ENCODE measurements around the gene NINJ1. TPM values are rescaled to one million over a fixed set of nuclear protein-coding genes. Genes with fewer than 3 reads are reported as not detected.

The NINJ1 gene
- polyA plus RNA-seq, 2 donors = 14.9 to 21.7 TPM

DNA sequence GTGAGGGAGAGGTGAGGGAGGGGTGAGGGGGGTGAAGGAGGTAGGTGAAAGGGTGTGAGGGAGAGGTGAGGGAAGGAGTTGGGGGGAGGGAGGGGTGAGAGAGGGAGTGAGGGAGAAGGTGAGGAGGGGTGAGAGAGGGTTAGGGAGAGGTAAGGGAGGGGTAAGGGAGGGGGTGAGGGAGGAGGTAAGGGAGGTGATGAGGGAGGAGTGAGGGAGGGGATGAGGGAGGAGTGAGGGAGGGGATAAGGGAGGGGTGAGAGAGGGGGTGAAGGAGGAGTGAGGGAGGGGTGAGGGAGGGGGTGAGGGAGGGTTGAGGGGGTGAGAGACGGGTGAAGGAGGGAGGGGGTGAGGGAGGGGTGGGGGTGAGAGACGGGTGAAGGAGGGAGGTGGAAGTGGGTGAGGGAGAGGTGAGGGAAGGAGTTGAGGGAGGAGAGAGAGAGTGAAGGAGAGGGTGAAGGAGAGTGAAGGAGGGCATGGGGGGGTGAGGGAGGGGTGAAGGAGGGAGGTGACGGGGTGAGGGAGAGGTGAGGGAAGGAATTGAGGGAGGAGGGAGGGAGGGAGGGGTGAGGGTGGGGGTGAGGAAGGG, 18.5 kb downstream of the NINJ1 start:
- no peak overlapping the region for H3K27ac ChIP-seq (ENCODE audit: low read depth in 2 of 2, low read length in 1 of 2)
- no peaks in the 10 kb centered on the region for H3K27me3 ChIP-seq (ENCODE audit: control insufficient read depth in 1 of 2, insufficient read depth in 2 of 2, low read length in 2 of 2)
- no peaks in the 10 kb centered on the region for H3K9me3 ChIP-seq (ENCODE audit: control insufficient read depth in 2 of 2, insufficient read depth in 1 of 2, low read depth in 1 of 2, low read length in 1 of 2)
- 18 to 22% methylated on average over 3 of the region's 3 CpGs for WGBS, 2 donors
- no peak overlapping the region for H3K4me3 ChIP-seq (ENCODE audit: low read depth in 1 of 2, low read length in 2 of 2)
- peaks cover 0 to 32% of the 10 kb centered on the region in 2 donors for H3K36me3 ChIP-seq (ENCODE audit: control insufficient read depth in 2 of 2, insufficient read depth in 2 of 2, low read length in 1 of 2)
- peaks cover 5 to 7% of the 10 kb centered on the region in 2 donors for H3K4me1 ChIP-seq (ENCODE audit: control insufficient read depth in 2 of 2, insufficient read depth in 2 of 2, low read length in 1 of 2)

- WGBS, 2 donors = 81 to 84% methylated on average over 5 of the region's 5 CpGs
- Histone ChIP-seq H3K27me3 (ENCODE audit: control insufficient read depth in 1 of 2, insufficient read depth in 2 of 2, low read length in 2 of 2) (no peaks in the 10 kb centered on the region), H3K9me3 (ENCODE audit: control insufficient read depth in 2 of 2, insufficient read depth in 1 of 2, low read depth in 1 of 2, low read length in 1 of 2) (no peaks in the 10 kb centered on the region), H3K4me1 (ENCODE audit: control insufficient read depth in 2 of 2, insufficient read depth in 2 of 2, low read length in 1 of 2) (peaks cover 0 to 6% of the 10 kb centered on the region in 2 donors), H3K36me3 (ENCODE audit: control insufficient read depth in 2 of 2, insufficient read depth in 2 of 2, low read length in 1 of 2) (peaks cover 0 to 36% of the 10 kb centered on the region in 2 donors), H3K4me3 (ENCODE audit: low read depth in 1 of 2, low read length in 2 of 2) (no peak overlapping the region), H3K27ac (ENCODE audit: low read depth in 2 of 2, low read length in 1 of 2) (no peak overlapping the region)
These were observed 19.1 kb downstream of the NINJ1 start for GRCh38 chr9:93114984-93115335.

DNA sequence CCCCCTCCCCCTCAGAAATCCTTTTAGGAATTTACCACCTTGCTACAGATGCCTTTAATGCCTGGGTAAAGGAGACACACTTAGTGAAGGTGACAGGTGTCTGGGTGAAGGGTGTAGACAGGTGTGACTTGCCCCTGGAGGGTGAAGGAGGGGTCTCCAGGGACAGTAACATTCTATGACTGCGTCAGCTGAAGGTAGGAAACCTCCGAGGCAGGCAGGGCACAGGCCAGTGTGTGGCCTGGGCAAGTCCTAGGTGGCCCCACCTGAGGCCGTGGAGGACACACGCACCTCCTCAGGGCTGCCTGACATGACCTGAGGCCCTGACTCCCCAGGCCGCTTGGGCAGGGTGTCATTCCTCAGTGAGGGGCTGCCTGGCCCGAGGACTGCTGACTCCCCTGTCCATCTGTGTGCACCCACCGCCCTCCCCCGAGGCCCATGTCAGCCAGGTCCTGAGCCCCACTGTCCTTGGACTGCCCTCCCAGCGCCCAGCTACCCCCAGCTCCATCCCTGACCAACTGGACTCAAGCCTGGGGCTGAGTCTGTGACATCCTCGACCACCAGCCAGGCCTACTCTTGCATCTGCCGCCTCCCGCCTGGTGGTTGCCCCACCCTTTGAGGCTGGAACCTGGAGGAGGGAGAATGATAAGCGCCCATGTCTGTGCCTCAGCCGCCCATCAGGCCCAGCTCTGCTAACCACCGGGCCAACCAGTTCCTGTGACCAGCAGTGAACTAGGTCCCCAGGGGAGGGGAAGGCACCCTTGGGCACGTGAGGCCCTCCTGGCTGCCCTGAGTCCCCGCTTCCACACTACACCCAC, 19.7 kb downstream of the NINJ1 start:
- no peaks in the 10 kb centered on the region for H3K9me3 ChIP-seq (ENCODE audit: control insufficient read depth in 2 of 2, insufficient read depth in 1 of 2, low read depth in 1 of 2, low read length in 1 of 2)
- H3K4me1 ChIP-seq (ENCODE audit: control insufficient read depth in 2 of 2, insufficient read depth in 2 of 2, low read length in 1 of 2) = no peaks in the 10 kb centered on the region
- H3K27ac ChIP-seq (ENCODE audit: low read depth in 2 of 2, low read length in 1 of 2) = no peak overlapping the region
- 78 to 84% methylated on average over 16 to 17 of the region's 17 CpGs for WGBS, 2 donors
- no peaks in the 10 kb centered on the region for H3K27me3 ChIP-seq (ENCODE audit: control insufficient read depth in 1 of 2, insufficient read depth in 2 of 2, low read length in 2 of 2)
- no peak overlapping the region for H3K4me3 ChIP-seq (ENCODE audit: low read depth in 1 of 2, low read length in 2 of 2)
- peaks cover 0 to 36% of the 10 kb centered on the region in 2 donors for H3K36me3 ChIP-seq (ENCODE audit: control insufficient read depth in 2 of 2, insufficient read depth in 2 of 2, low read length in 1 of 2)

GRCh38 chr9:93112864-93113389, 21.1 kb downstream of the NINJ1 start:
- H3K4me1 ChIP-seq (ENCODE audit: control insufficient read depth in 2 of 2, insufficient read depth in 2 of 2, low read length in 1 of 2) = peaks cover 0 to 2% of the 10 kb centered on the region in 2 donors
- H3K27ac ChIP-seq (ENCODE audit: low read depth in 2 of 2, low read length in 1 of 2) = no peak overlapping the region
- 86 to 87% methylated on average over 13 of the region's 13 CpGs for WGBS, 2 donors

GRCh38 chr9:93112116-93112863, 21.8 kb downstream of the NINJ1 start:
- H3K27ac ChIP-seq (ENCODE audit: low read depth in 2 of 2, low read length in 1 of 2) = no peak overlapping the region
- no peaks in the 10 kb centered on the region for H3K27me3 ChIP-seq (ENCODE audit: control insufficient read depth in 1 of 2, insufficient read depth in 2 of 2, low read length in 2 of 2)
- peaks cover 0 to 3% of the 10 kb centered on the region in 2 donors for H3K4me1 ChIP-seq (ENCODE audit: control insufficient read depth in 2 of 2, insufficient read depth in 2 of 2, low read length in 1 of 2)
- H3K4me3 ChIP-seq (ENCODE audit: low read depth in 1 of 2, low read length in 2 of 2) = no peak overlapping the region
- H3K9me3 ChIP-seq (ENCODE audit: control insufficient read depth in 2 of 2, insufficient read depth in 1 of 2, low read depth in 1 of 2, low read length in 1 of 2) = no peaks in the 10 kb centered on the region
- WGBS, 2 donors = 84 to 86% methylated on average over 15 of the region's 15 CpGs
- H3K36me3 ChIP-seq (ENCODE audit: control insufficient read depth in 2 of 2, insufficient read depth in 2 of 2, low read length in 1 of 2) = peaks cover 0 to 36% of the 10 kb centered on the region in 2 donors

More at GRCh38 chr9:93112864-93113389, 21.1 kb downstream of the NINJ1 start:
- no peaks in the 10 kb centered on the region for H3K27me3 ChIP-seq (ENCODE audit: control insufficient read depth in 1 of 2, insufficient read depth in 2 of 2, low read length in 2 of 2)
- H3K36me3 ChIP-seq (ENCODE audit: control insufficient read depth in 2 of 2, insufficient read depth in 2 of 2, low read length in 1 of 2) = peaks cover 0 to 36% of the 10 kb centered on the region in 2 donors
- no peaks in the 10 kb centered on the region for H3K9me3 ChIP-seq (ENCODE audit: control insufficient read depth in 2 of 2, insufficient read depth in 1 of 2, low read depth in 1 of 2, low read length in 1 of 2)
- H3K4me3 ChIP-seq (ENCODE audit: low read depth in 1 of 2, low read length in 2 of 2) = no peak overlapping the region

GRCh38 chr9:93111371-93112115, 22.5 kb downstream of the NINJ1 start:
- WGBS, 2 donors = 84 to 89% methylated on average over 18 of the region's 18 CpGs
- H3K4me3 ChIP-seq (ENCODE audit: low read depth in 1 of 2, low read length in 2 of 2) = no peak overlapping the region
- peaks cover 0 to 36% of the 10 kb centered on the region in 2 donors for H3K36me3 ChIP-seq (ENCODE audit: control insufficient read depth in 2 of 2, insufficient read depth in 2 of 2, low read length in 1 of 2)
- H3K9me3 ChIP-seq (ENCODE audit: control insufficient read depth in 2 of 2, insufficient read depth in 1 of 2, low read depth in 1 of 2, low read length in 1 of 2) = no peaks in the 10 kb centered on the region
- no peak overlapping the region for H3K27ac ChIP-seq (ENCODE audit: low read depth in 2 of 2, low read length in 1 of 2)
- no peaks in the 10 kb centered on the region for H3K27me3 ChIP-seq (ENCODE audit: control insufficient read depth in 1 of 2, insufficient read depth in 2 of 2, low read length in 2 of 2)
- peaks cover 0 to 7% of the 10 kb centered on the region in 2 donors for H3K4me1 ChIP-seq (ENCODE audit: control insufficient read depth in 2 of 2, insufficient read depth in 2 of 2, low read length in 1 of 2)

- H3K4me3 ChIP-seq (ENCODE audit: low read depth in 1 of 2, low read length in 2 of 2) = no peak overlapping the region
- H3K27me3 ChIP-seq (ENCODE audit: control insufficient read depth in 1 of 2, insufficient read depth in 2 of 2, low read length in 2 of 2) = no peaks in the 10 kb centered on the region
- peaks cover 0 to 36% of the 10 kb centered on the region in 2 donors for H3K36me3 ChIP-seq (ENCODE audit: control insufficient read depth in 2 of 2, insufficient read depth in 2 of 2, low read length in 1 of 2)
- no peaks in the 10 kb centered on the region for H3K9me3 ChIP-seq (ENCODE audit: control insufficient read depth in 2 of 2, insufficient read depth in 1 of 2, low read depth in 1 of 2, low read length in 1 of 2)
- 88 to 92% methylated on average over 11 of the region's 11 CpGs for WGBS, 2 donors
- H3K4me1 ChIP-seq (ENCODE audit: control insufficient read depth in 2 of 2, insufficient read depth in 2 of 2, low read length in 1 of 2) = peaks cover 0 to 7% of the 10 kb centered on the region in 2 donors
- no peak overlapping the region for H3K27ac ChIP-seq (ENCODE audit: low read depth in 2 of 2, low read length in 1 of 2)
These were observed 23.1 kb downstream of the NINJ1 start for GRCh38 chr9:93111001-93111370.

DNA sequence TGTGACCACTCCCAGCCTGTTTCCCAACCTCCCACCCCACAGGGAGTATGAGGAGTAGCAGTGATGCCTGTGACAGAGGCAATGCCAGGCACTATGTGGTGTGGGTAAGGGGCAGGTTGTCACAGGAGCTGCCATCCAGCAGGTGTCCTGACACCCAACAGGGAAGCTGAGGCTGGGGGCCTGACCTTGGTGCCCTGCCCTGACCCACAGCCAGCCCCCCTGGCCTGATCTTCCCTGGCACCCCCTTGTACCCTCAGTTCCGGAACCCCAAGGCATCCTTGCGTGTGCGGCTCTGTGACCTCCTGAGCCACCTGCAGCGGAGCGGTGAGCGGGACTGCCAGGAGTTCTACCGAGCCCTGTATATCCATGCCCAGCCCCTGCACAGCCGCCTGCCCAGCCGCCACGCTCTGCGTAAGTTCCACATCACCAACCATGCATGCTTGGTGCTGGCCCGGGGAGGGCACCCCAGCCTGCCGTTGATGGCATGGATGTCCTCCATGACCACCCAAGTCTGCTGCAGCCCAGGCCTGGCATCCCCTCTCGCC, 23.7 kb downstream of the NINJ1 start:
- Histone ChIP-seq H3K36me3 (ENCODE audit: control insufficient read depth in 2 of 2, insufficient read depth in 2 of 2, low read length in 1 of 2) (peaks cover 0 to 36% of the 10 kb centered on the region in 2 donors), H3K4me3 (ENCODE audit: low read depth in 1 of 2, low read length in 2 of 2) (no peak overlapping the region), H3K27me3 (ENCODE audit: control insufficient read depth in 1 of 2, insufficient read depth in 2 of 2, low read length in 2 of 2) (no peaks in the 10 kb centered on the region), H3K27ac (ENCODE audit: low read depth in 2 of 2, low read length in 1 of 2) (no peak overlapping the region), H3K4me1 (ENCODE audit: control insufficient read depth in 2 of 2, insufficient read depth in 2 of 2, low read length in 1 of 2) (peaks cover 0 to 7% of the 10 kb centered on the region in 2 donors), H3K9me3 (ENCODE audit: control insufficient read depth in 2 of 2, insufficient read depth in 1 of 2, low read depth in 1 of 2, low read length in 1 of 2) (no peaks in the 10 kb centered on the region)
- WGBS, 2 donors = 93 to 95% methylated on average over 14 of the region's 14 CpGs
